Kidney (tissue), 14 donors: ENCODE data around the gene ARPP21. TPM values are rescaled to one million over a fixed set of nuclear protein-coding genes. Genes with fewer than 3 reads are reported as not detected.

Experiments
- DNase-seq, 5 donors: peaks; one replicate each; pipeline ENCODE4 v3.0.0-alpha.2; 2013 to 2020
- FAIRE-seq: peaks from 2 replicates; lab custom pipeline; 2012; peaks lifted over from hg19 to GRCh38; lab: Jason Lieb, UNC
- H3K27ac ChIP-seq, 2 donors: one replicate each; pipeline ENCODE4 v1.7.0; 2013; ENCODE audit warnings: low read depth in 2 of 2, low read length in 2 of 2, inconsistent platforms in 1 of 2
- H3K27me3 ChIP-seq: one replicate; pipeline ENCODE4 v1.7.1; 2013; ENCODE audit warnings: low read length, inconsistent platforms; ENCODE audit not compliant: control insufficient read depth, insufficient read depth
- H3K36me3 ChIP-seq, 3 donors: one replicate each; pipeline versions ENCODE4 v1.7.0 to v1.7.1; 2013; ENCODE audit warnings: low read length in 3 of 3, control low read depth in 1 of 3, inconsistent platforms in 1 of 3; ENCODE audit not compliant: insufficient read depth in 3 of 3, control insufficient read depth in 2 of 3
- H3K4me1 ChIP-seq, 3 donors: one replicate each; pipeline versions ENCODE4 v1.7.0 to v1.7.1; 2013; ENCODE audit warnings: low read length in 3 of 3, inconsistent platforms in 1 of 3, low read depth in 1 of 3; ENCODE audit not compliant: control insufficient read depth in 2 of 3, insufficient read depth in 2 of 3
- H3K4me3 ChIP-seq, 3 donors: one replicate each; pipeline versions ENCODE4 v1.7.0 to v1.8.1; 2013; ENCODE audit warnings: low read length in 3 of 3, control low read depth in 1 of 3, inconsistent platforms in 1 of 3
- H3K9ac ChIP-seq, 3 donors: one replicate each; pipeline versions ENCODE4 v1.7.0 to v1.7.1; 2013; ENCODE audit warnings: low read length in 3 of 3, control low read depth in 1 of 3, inconsistent platforms in 1 of 3
- H3K9me3 ChIP-seq, 3 donors: one replicate each; pipeline versions ENCODE4 v1.7.0 to v1.7.1; 2013; ENCODE audit warnings: low read length in 3 of 3, control low read depth in 1 of 3, inconsistent platforms in 1 of 3; ENCODE audit not compliant: control insufficient read depth in 2 of 3, insufficient read depth in 1 of 3
- intact Hi-C: fragments of 100-400 bp; cut with DNase I; formaldehyde crosslinking; loops from one replicate; pipeline ENCODE4 v1.11.1; 2022
- polyA plus RNA-seq: library from polyadenylated mRNA; stranded (reverse); fragments of 350-450 nt; fragmentation: Illumina TruSeq; extraction: RNeasy Lipid Tissue Mini Kit (QIAGEN cat#74804); gene quantifications from one replicate; pipeline ENCODE4 v1.2.3, GENCODE V29; 2014; ENCODE audit warnings: low read depth, low replicate concordance; ENCODE audit not compliant: insufficient read depth
- total RNA-seq: library from RNA; stranded (reverse); fragmentation: NEBNext Ultra II Directional; extraction: Animal tissue kit (Norgen Biotek cat#: 25700); gene quantifications from one replicate; pipeline ENCODE4 v1.2.1, GENCODE V29; 2021
- TF ChIP-seq, protein P1 (sequence below): IDR thresholded peaks from 3 replicates; pipeline ENCODE4 v1.5.1; 2012; ENCODE audit warnings: mild to moderate bottlenecking, moderate library complexity, borderline replicate concordance; ENCODE audit not compliant: insufficient read depth; ENCODE audit errors: extremely low read depth
- donor health status: control.
- donor health status: control.
- donor health status: control.
- donor health status: control.
- donor health status: control.
- donor health status: DM: yes; HTN: yes; CAD: no.
- donor health status: Normal renal cell carcinoma (clear cell type).

The ARPP21 gene
- total and polyA plus RNA-seq, 2 donors from 2014 or later, result 0.11 to 0.44 TPM

DNA sequence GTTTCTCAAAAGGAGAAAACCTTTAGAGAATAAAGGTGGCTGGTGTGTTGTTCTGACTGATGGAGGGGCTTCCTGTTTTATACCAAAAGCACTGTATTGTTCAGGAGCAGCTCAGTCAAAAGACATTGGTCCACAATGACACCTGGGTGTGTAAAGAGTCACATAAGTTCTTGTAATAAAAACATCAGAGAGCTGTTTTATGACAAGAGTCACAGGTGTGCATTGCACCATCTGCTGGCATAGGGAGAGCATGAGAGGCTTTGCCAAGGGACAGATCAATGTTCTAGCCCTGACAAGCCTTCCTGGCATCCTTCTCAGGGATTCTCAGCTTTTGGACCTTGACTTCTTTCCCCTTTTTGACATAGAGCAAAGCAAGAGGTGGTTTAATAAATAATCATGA is 20.4 kb downstream of the ARPP21 start:
- no peak overlapping the region for H3K27ac ChIP-seq
- TF ChIP-seq, protein P1, sequence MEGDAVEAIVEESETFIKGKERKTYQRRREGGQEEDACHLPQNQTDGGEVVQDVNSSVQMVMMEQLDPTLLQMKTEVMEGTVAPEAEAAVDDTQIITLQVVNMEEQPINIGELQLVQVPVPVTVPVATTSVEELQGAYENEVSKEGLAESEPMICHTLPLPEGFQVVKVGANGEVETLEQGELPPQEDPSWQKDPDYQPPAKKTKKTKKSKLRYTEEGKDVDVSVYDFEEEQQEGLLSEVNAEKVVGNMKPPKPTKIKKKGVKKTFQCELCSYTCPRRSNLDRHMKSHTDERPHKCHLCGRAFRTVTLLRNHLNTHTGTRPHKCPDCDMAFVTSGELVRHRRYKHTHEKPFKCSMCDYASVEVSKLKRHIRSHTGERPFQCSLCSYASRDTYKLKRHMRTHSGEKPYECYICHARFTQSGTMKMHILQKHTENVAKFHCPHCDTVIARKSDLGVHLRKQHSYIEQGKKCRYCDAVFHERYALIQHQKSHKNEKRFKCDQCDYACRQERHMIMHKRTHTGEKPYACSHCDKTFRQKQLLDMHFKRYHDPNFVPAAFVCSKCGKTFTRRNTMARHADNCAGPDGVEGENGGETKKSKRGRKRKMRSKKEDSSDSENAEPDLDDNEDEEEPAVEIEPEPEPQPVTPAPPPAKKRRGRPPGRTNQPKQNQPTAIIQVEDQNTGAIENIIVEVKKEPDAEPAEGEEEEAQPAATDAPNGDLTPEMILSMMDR, result peak; percentile 48
- H3K27me3 ChIP-seq, result no peaks in the 10 kb centered on the region
- H3K9ac ChIP-seq, result no peak overlapping the region
- intact Hi-C loops, result no loop called here
- DNase-seq (peak in 3 of 5 donors; percentile 35 to 54 (median 39)), FAIRE-seq (no peak)
- H3K4me1 ChIP-seq, result peaks cover 0 to 3% (median 0%) of the 10 kb centered on the region in 3 donors
- H3K4me3 ChIP-seq, result no peak overlapping the region
- H3K9me3 ChIP-seq, result no peaks in the 10 kb centered on the region
- H3K36me3 ChIP-seq, result no peaks in the 10 kb centered on the region

DNA sequence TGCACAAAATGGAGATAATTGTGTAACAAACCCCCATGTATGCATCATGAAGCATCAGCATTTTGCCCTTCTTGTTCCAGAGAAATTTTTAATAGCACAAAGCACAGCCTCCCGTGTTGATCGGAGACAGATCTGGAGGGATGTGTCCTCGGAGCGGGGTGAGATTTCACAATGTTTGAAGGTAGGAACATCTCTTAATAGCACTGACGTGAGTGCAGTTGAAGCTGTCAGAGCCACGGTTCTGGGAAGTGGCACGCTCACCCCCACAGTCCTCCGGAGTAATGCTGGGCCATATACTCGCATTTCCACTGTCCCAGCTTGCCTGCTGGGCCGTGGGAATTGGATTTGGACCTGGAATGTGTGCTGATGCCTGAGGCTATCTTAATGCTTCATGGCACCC is 24.1 kb downstream of the ARPP21 start:
- TF ChIP-seq, protein P1, result no peak
- no peaks in the 10 kb centered on the region for H3K36me3 ChIP-seq
- H3K27ac ChIP-seq, result no peak overlapping the region
- DNase-seq, result no peak
- FAIRE-seq, result no peak
- H3K9me3 ChIP-seq, result no peaks in the 10 kb centered on the region
- H3K9ac ChIP-seq, result no peak overlapping the region
- intact Hi-C loops, result no loop called here
- H3K4me3 ChIP-seq, result no peak overlapping the region
- H3K27me3 ChIP-seq, result no peaks in the 10 kb centered on the region
- H3K4me1 ChIP-seq, result peaks cover 0 to 3% (median 0%) of the 10 kb centered on the region in 3 donors

DNA sequence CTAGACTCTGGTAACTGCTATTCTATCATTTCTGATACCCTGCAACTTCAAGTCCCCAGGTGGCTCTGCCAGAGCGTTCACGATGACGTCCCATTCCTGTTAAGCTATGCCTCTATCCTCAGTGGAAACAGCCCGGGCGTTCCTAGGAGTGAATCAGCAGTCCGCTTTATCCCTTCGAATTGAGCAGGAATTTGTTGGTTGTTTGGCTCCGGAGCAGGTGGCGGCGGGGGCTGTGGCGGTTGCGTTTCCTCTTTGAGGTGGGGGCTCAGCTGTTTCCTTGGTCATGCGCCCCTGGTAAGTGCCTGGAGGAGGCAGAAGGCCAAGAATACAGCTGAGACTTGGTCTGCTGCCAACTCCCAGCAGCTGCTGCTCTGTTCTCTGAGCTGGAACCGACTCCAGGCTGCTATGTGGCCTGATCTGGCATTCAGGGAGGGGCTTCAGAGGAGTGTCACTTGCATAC is 25.2 kb downstream of the ARPP21 start:
- DNase-seq (peak; percentile 82 to 96 (median 94)), FAIRE-seq (no peak)
- Histone ChIP-seq H3K9ac (no peak overlapping the region), H3K4me1 (peaks cover 0 to 2% (median 0%) of the 10 kb centered on the region in 3 donors), H3K36me3 (no peaks in the 10 kb centered on the region), H3K27me3 (no peaks in the 10 kb centered on the region), H3K4me3 (peak overlapping the region in 2 of 3 donors; percentile 21 to 45), H3K27ac (no peak overlapping the region), H3K9me3 (no peaks in the 10 kb centered on the region)
- intact Hi-C loops, result no loop called here
- TF ChIP-seq, protein P1, result no peak
